Neural progenitor cell (in vitro differentiated cells): ENCODE results near the gene NOXA1. TPM values are rescaled to one million over a fixed set of nuclear protein-coding genes. Genes with fewer than 3 reads are reported as not detected.

Experiments used
- DNase-seq: peaks from one replicate; pipeline ENCODE4 v3.0.0-alpha.2; 2016; ENCODE audit warnings: low spot score
- H2AFZ ChIP-seq: fragments of 200-600 bp; sonication (generic); replicated peaks from 2 replicates; pipeline ENCODE4 v1.6.1; 2016; ENCODE audit warnings: antibody characterized with exemption
- H3F3A ChIP-seq: fragments of 200-600 bp; sonication (generic); 2 replicates; pipeline ENCODE4 v1.6.1; 2016; ENCODE audit warnings: antibody characterized with exemption, low read depth
- H3K27ac ChIP-seq: fragments of 200-600 bp; sonication (generic); 2 replicates; pipeline ENCODE4 v1.5.1; 2016; ENCODE audit warnings: mild to moderate bottlenecking
- H3K27me3 ChIP-seq: fragments of 200-600 bp; sonication (generic); 2 replicates; pipeline ENCODE4 v1.6.1; 2016; ENCODE audit warnings: mild to moderate bottlenecking, moderate library complexity
- H3K36me3 ChIP-seq: fragments of 200-600 bp; sonication (generic); 2 replicates; pipeline ENCODE4 v1.5.1; 2016
- H3K4me1 ChIP-seq: fragments of 200-600 bp; sonication (generic); 2 replicates; pipeline ENCODE4 v1.6.1; 2016; ENCODE audit warnings: mixed run types
- H3K4me2 ChIP-seq: fragments of 200-600 bp; sonication (generic); 2 replicates; pipeline ENCODE4 v1.6.1; 2016
- H3K4me3 ChIP-seq: fragments of 200-600 bp; sonication (generic); 2 replicates; pipeline ENCODE4 v1.5.1; 2016
- H3K79me2 ChIP-seq: fragments of 200-600 bp; sonication (generic); 2 replicates; pipeline ENCODE4 v1.6.1; 2016; ENCODE audit warnings: low read depth
- H3K9ac ChIP-seq: fragments of 200-600 bp; sonication (generic); 2 replicates; pipeline ENCODE4 v1.6.1; 2016
- H3K9me3 ChIP-seq: fragments of 200-600 bp; sonication (generic); 2 replicates; pipeline ENCODE4 v1.5.1; 2016; ENCODE audit warnings: low read depth
- H4K20me1 ChIP-seq: fragments of 200-600 bp; sonication (generic); 2 replicates; pipeline ENCODE4 v1.6.1; 2016; ENCODE audit warnings: low read depth
- H3K27ac Mint-ChIP-seq: 3 replicates; pipeline ENCODE4 v1.8.0; 2021; ENCODE audit warnings: mixed read lengths
- H3K27me3 Mint-ChIP-seq: 2 replicates; pipeline ENCODE4 v1.8.0; 2022; ENCODE audit warnings: low read depth, mild to moderate bottlenecking, inconsistent platforms, moderate library complexity, mixed read lengths; ENCODE audit not compliant: insufficient read depth
- H3K36me3 Mint-ChIP-seq: 3 replicates; pipeline ENCODE4 v1.8.0; 2021; ENCODE audit warnings: mixed read lengths
- H3K4me1 Mint-ChIP-seq: 3 replicates; pipeline ENCODE4 v1.8.0; 2021; ENCODE audit warnings: mixed read lengths
- H3K4me3 Mint-ChIP-seq: 3 replicates; pipeline ENCODE4 v1.8.0; 2021; ENCODE audit warnings: mild to moderate bottlenecking, moderate library complexity, mixed read lengths
- H3K9me3 Mint-ChIP-seq: 3 replicates; pipeline ENCODE4 v1.8.0; 2020; ENCODE audit warnings: mixed read lengths
- EZH2 ChIP-seq: fragments of 200-600 bp; sonication (generic); IDR thresholded peaks from 2 replicates; pipeline ENCODE4 v1.6.1; 2017; ENCODE audit warnings: antibody characterized with exemption, mild to moderate bottlenecking, moderate library complexity
- EZH2phosphoT487 ChIP-seq: fragments of 200-600 bp; sonication (generic); IDR thresholded peaks from 2 replicates; pipeline ENCODE4 v1.6.1; 2017; ENCODE audit warnings: antibody characterized with exemption
- total RNA-seq: library from RNA; depleted of rRNA; stranded (reverse); fragments of >200 nt; gene quantifications from 2 replicates; pipeline ENCODE4 v1.2.3, GENCODE V29; 2015; ENCODE audit warnings: low replicate concordance
- TF ChIP-seq, protein P1 (sequence below): fragments of 200-600 bp; sonication (generic); IDR thresholded peaks from 2 replicates; pipeline ENCODE4 v1.5.1; 2017; ENCODE audit warnings: antibody characterized with exemption, mild to moderate bottlenecking

The NOXA1 gene
- total RNA-seq, 1 donor from 2014 or later = 0.39 TPM

DNA sequence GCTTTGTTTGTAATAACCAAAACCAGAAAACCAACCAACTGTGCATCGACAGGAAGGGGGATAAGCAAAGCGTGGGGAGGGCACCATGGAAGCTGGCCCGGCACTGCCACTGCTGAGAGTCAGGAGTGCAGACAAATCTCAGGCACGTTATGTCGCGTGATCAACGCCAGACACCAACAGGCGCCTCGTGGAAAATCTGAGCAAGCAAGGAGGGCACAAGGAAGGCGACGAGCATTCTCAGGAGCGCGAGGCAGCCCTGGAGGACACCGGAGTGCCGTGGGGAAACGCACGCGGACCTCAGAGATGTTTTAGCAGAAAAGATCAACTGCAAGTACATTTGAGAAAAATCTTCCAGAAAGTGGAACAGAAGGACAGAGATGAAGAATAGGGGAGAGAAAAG lies 51.1 kb downstream of the NOXA1 start:
- Histone ChIP-seq H4K20me1 (no peaks in the 10 kb centered on the region), H2AFZ (no peak overlapping the region), H3K9me3 (no peaks in the 10 kb centered on the region), H3K4me2 (no peak overlapping the region), H3K36me3 (no peaks in the 10 kb centered on the region), H3K79me2 (no peaks in the 10 kb centered on the region), H3K27me3 (no peaks in the 10 kb centered on the region), H3K4me3 (no peak overlapping the region), H3K27ac (no peak overlapping the region), H3F3A (no peaks in the 10 kb centered on the region), H3K4me1 (no peaks in the 10 kb centered on the region), H3K9ac (no peak overlapping the region)
- H3K9me3 Mint-ChIP-seq = peaks cover 26% of the 10 kb centered on the region
- TF ChIP-seq EZH2 (no peak), EZH2phosphoT487 (no peak)
- TF ChIP-seq, protein P1, sequence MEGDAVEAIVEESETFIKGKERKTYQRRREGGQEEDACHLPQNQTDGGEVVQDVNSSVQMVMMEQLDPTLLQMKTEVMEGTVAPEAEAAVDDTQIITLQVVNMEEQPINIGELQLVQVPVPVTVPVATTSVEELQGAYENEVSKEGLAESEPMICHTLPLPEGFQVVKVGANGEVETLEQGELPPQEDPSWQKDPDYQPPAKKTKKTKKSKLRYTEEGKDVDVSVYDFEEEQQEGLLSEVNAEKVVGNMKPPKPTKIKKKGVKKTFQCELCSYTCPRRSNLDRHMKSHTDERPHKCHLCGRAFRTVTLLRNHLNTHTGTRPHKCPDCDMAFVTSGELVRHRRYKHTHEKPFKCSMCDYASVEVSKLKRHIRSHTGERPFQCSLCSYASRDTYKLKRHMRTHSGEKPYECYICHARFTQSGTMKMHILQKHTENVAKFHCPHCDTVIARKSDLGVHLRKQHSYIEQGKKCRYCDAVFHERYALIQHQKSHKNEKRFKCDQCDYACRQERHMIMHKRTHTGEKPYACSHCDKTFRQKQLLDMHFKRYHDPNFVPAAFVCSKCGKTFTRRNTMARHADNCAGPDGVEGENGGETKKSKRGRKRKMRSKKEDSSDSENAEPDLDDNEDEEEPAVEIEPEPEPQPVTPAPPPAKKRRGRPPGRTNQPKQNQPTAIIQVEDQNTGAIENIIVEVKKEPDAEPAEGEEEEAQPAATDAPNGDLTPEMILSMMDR = no peak
- peaks cover 5% of the 10 kb centered on the region for H3K36me3 Mint-ChIP-seq
- no peak overlapping the region for H3K4me3 Mint-ChIP-seq
- no peak for DNase-seq
- H3K4me1 Mint-ChIP-seq = peaks cover under 1% of the 10 kb centered on the region
- no peak overlapping the region for H3K27ac Mint-ChIP-seq
- H3K27me3 Mint-ChIP-seq = peaks cover 3% of the 10 kb centered on the region

DNA sequence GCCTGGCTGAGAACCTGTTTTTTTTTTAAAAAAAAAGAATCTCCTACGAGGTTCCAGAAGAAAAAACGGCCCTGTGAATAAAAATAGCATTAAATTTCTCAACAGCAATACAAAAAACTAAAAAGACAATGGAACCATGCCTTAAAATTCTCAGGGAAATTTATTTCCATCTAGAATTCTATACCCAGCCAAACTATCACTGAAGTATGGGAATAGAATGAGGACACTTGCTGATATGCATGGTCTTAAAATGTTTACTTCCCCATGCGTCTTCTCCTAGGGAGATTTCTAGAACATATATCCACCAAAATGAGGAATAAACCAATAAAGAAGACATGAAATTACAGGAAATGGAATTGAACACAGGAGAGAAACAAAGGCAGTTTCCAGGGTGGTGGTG lies 52.5 kb downstream of the NOXA1 start:
- Histone ChIP-seq H3K27me3 (no peaks in the 10 kb centered on the region), H3K9ac (no peak overlapping the region), H4K20me1 (no peaks in the 10 kb centered on the region), H3K4me3 (no peak overlapping the region), H3K9me3 (no peaks in the 10 kb centered on the region), H3F3A (no peaks in the 10 kb centered on the region), H3K4me2 (no peak overlapping the region), H2AFZ (no peak overlapping the region), H3K4me1 (no peaks in the 10 kb centered on the region), H3K79me2 (no peaks in the 10 kb centered on the region), H3K27ac (no peak overlapping the region), H3K36me3 (no peaks in the 10 kb centered on the region)
- Mint-ChIP-seq H3K4me1 (peaks cover 5% of the 10 kb centered on the region), H3K9me3 (peaks cover 26% of the 10 kb centered on the region), H3K27ac (no peak overlapping the region), H3K27me3 (peaks cover 3% of the 10 kb centered on the region), H3K4me3 (no peak overlapping the region), H3K36me3 (peaks cover 5% of the 10 kb centered on the region)
- DNase-seq = no peak
- TF ChIP-seq EZH2phosphoT487 (no peak), EZH2 (no peak)
- TF ChIP-seq, protein P1 = no peak

DNA sequence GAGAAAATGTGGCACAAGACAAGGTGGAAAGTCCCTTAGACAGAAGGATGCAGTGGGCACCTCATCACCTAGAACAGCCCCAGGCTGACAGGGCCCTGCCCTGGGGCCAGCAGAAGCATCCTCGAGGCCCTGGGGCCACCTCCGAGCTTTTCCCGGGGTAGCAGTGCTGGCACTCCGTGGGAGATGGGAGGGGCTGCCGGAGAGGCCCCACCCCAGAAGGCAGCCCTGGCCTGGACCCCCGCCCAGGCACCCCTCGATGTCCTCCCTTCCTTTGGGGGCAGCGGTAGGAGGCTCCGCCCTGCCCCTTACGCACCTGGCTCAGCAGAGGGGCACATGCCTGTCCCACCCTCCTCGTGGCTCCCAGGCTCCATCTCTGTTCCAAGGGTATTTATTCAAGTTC lies 53.7 kb downstream of the NOXA1 start:
- Histone ChIP-seq H3F3A (no peaks in the 10 kb centered on the region), H2AFZ (no peak overlapping the region), H3K4me2 (no peak overlapping the region), H3K4me1 (no peaks in the 10 kb centered on the region), H3K36me3 (no peaks in the 10 kb centered on the region), H3K27me3 (no peaks in the 10 kb centered on the region), H3K27ac (no peak overlapping the region), H4K20me1 (no peaks in the 10 kb centered on the region), H3K79me2 (no peaks in the 10 kb centered on the region), H3K9me3 (no peaks in the 10 kb centered on the region), H3K9ac (no peak overlapping the region), H3K4me3 (no peak overlapping the region)
- peaks cover 5% of the 10 kb centered on the region for H3K4me1 Mint-ChIP-seq
- peaks cover 5% of the 10 kb centered on the region for H3K36me3 Mint-ChIP-seq
- no peak overlapping the region for H3K27ac Mint-ChIP-seq
- TF ChIP-seq, protein P1 = no peak
- no peak for TF ChIP-seq EZH2phosphoT487
- no peak for TF ChIP-seq EZH2
- peaks cover 3% of the 10 kb centered on the region for H3K27me3 Mint-ChIP-seq
- no peak for DNase-seq
- no peak overlapping the region for H3K4me3 Mint-ChIP-seq
- H3K9me3 Mint-ChIP-seq = peaks cover 26% of the 10 kb centered on the region
